ENCODE measurements around the gene C20orf202. TPM values are rescaled to one million over a fixed set of nuclear protein-coding genes. Genes with fewer than 3 reads are reported as not detected.

The C20orf202 gene
- total RNA-seq, 1 donor from 2014 or later, result not detected

GRCh38 chr20:1178623-1179022, 24.6 kb upstream of the C20orf202 start:
- H3K27me3 ChIP-seq (ENCODE audit: insufficient read depth, low read length), result peaks cover 7% of the 10 kb centered on the region
- H3K4me1 ChIP-seq (ENCODE audit: insufficient read depth, low read length), result no peaks in the 10 kb centered on the region
- H3K79me2 ChIP-seq (ENCODE audit: insufficient read depth, low read length), result no peaks in the 10 kb centered on the region
- H3K36me3 ChIP-seq (ENCODE audit: insufficient read depth, low read length), result no peaks in the 10 kb centered on the region
- H3K27me3 Mint-ChIP-seq (ENCODE audit: low read depth, unreplicated experiment), result peaks cover 16% of the 10 kb centered on the region
- H3K4me3 ChIP-seq (ENCODE audit: insufficient read depth, low read depth, low read length), result no peak overlapping the region
- no peak overlapping the region for H3K27ac ChIP-seq (ENCODE audit: low read depth, low read length)
- H3K9me3 Mint-ChIP-seq (ENCODE audit: unreplicated experiment), result no peaks in the 10 kb centered on the region
- H3K9ac ChIP-seq (ENCODE audit: low read length), result no peak overlapping the region
- DNase-seq (ENCODE audit: low read depth), result no peak
- TF ChIP-seq EZH2 (IDR thresholded peaks at IDR 0.05; ENCODE audit: insufficient read depth, low read length), result no peak
- TF ChIP-seq CTCF (IDR thresholded peaks at IDR 0.05; ENCODE audit: insufficient read depth, low read depth, low read length), result no peak
- peaks cover 1% of the 10 kb centered on the region for H3K4me1 Mint-ChIP-seq (ENCODE audit: low read depth, unreplicated experiment)
- no peak overlapping the region for H3K4me3 Mint-ChIP-seq (ENCODE audit: unreplicated experiment)
- no peak overlapping the region for H2AFZ ChIP-seq (ENCODE audit: low read depth, low read length)
- H3K27ac Mint-ChIP-seq (ENCODE audit: unreplicated experiment), result no peak overlapping the region
- H3K4me2 ChIP-seq (ENCODE audit: low read length), result no peak overlapping the region
- peaks cover 4% of the 10 kb centered on the region for H4K20me1 ChIP-seq (ENCODE audit: insufficient read depth, low read length)
- FAIRE-seq, result no peak
- peaks cover 11% of the 10 kb centered on the region for H3K36me3 Mint-ChIP-seq (ENCODE audit: low read depth, unreplicated experiment)
- no peaks in the 10 kb centered on the region for H3K9me3 ChIP-seq (ENCODE audit: insufficient read depth, low read depth, low read length)

- H3K4me1 Mint-ChIP-seq (ENCODE audit: low read depth, unreplicated experiment), result peaks cover 1% of the 10 kb centered on the region
- Histone ChIP-seq H3K9ac (ENCODE audit: low read length) (no peak overlapping the region), H4K20me1 (ENCODE audit: insufficient read depth, low read length) (peaks cover 8% of the 10 kb centered on the region), H3K79me2 (ENCODE audit: insufficient read depth, low read length) (no peaks in the 10 kb centered on the region), H3K9me3 (ENCODE audit: insufficient read depth, low read depth, low read length) (no peaks in the 10 kb centered on the region), H3K36me3 (ENCODE audit: insufficient read depth, low read length) (no peaks in the 10 kb centered on the region), H3K4me1 (ENCODE audit: insufficient read depth, low read length) (no peaks in the 10 kb centered on the region), H3K27me3 (ENCODE audit: insufficient read depth, low read length) (peaks cover 21% of the 10 kb centered on the region), H3K4me2 (ENCODE audit: low read length) (no peak overlapping the region), H3K4me3 (ENCODE audit: insufficient read depth, low read depth, low read length) (no peak overlapping the region), H3K27ac (ENCODE audit: low read depth, low read length) (no peak overlapping the region), H2AFZ (ENCODE audit: low read depth, low read length) (no peak overlapping the region)
- H3K4me3 Mint-ChIP-seq (ENCODE audit: unreplicated experiment), result no peak overlapping the region
- peaks cover 4% of the 10 kb centered on the region for H3K9me3 Mint-ChIP-seq (ENCODE audit: unreplicated experiment)
- peaks cover 7% of the 10 kb centered on the region for H3K36me3 Mint-ChIP-seq (ENCODE audit: low read depth, unreplicated experiment)
- H3K27ac Mint-ChIP-seq (ENCODE audit: unreplicated experiment), result no peak overlapping the region
- FAIRE-seq (no peak), DNase-seq (ENCODE audit: low read depth) (no peak)
- TF ChIP-seq CTCF (IDR thresholded peaks at IDR 0.05; ENCODE audit: insufficient read depth, low read depth, low read length) (no peak), EZH2 (IDR thresholded peaks at IDR 0.05; ENCODE audit: insufficient read depth, low read length) (no peak)
- peaks cover 29% of the 10 kb centered on the region for H3K27me3 Mint-ChIP-seq (ENCODE audit: low read depth, unreplicated experiment)
These were observed 22.3 kb upstream of the C20orf202 start for GRCh38 chr20:1180949-1181348.

- no peaks in the 10 kb centered on the region for H3K79me2 ChIP-seq (ENCODE audit: insufficient read depth, low read length)
- DNase-seq (ENCODE audit: low read depth), result no peak
- Mint-ChIP-seq H3K27me3 (ENCODE audit: low read depth, unreplicated experiment) (peaks cover 33% of the 10 kb centered on the region), H3K27ac (ENCODE audit: unreplicated experiment) (no peak overlapping the region), H3K36me3 (ENCODE audit: low read depth, unreplicated experiment) (peaks cover 7% of the 10 kb centered on the region), H3K9me3 (ENCODE audit: unreplicated experiment) (peaks cover 4% of the 10 kb centered on the region), H3K4me1 (ENCODE audit: low read depth, unreplicated experiment) (peaks cover 1% of the 10 kb centered on the region), H3K4me3 (ENCODE audit: unreplicated experiment) (no peak overlapping the region)
- H3K36me3 ChIP-seq (ENCODE audit: insufficient read depth, low read length), result no peaks in the 10 kb centered on the region
- H3K9me3 ChIP-seq (ENCODE audit: insufficient read depth, low read depth, low read length), result no peaks in the 10 kb centered on the region
- H3K4me3 ChIP-seq (ENCODE audit: insufficient read depth, low read depth, low read length), result no peak overlapping the region
- TF ChIP-seq CTCF (IDR thresholded peaks at IDR 0.05; ENCODE audit: insufficient read depth, low read depth, low read length), result no peak
- no peak for TF ChIP-seq EZH2 (IDR thresholded peaks at IDR 0.05; ENCODE audit: insufficient read depth, low read length)
- no peaks in the 10 kb centered on the region for H3K4me1 ChIP-seq (ENCODE audit: insufficient read depth, low read length)
- peaks cover 8% of the 10 kb centered on the region for H4K20me1 ChIP-seq (ENCODE audit: insufficient read depth, low read length)
- peaks cover 29% of the 10 kb centered on the region for H3K27me3 ChIP-seq (ENCODE audit: insufficient read depth, low read length)
- H3K4me2 ChIP-seq (ENCODE audit: low read length), result no peak overlapping the region
- no peak overlapping the region for H3K27ac ChIP-seq (ENCODE audit: low read depth, low read length)
- FAIRE-seq, result no peak
- H3K9ac ChIP-seq (ENCODE audit: low read length), result no peak overlapping the region
- no peak overlapping the region for H2AFZ ChIP-seq (ENCODE audit: low read depth, low read length)
These were observed 21.1 kb upstream of the C20orf202 start for GRCh38 chr20:1182106-1182505.

All from astrocyte (in vitro differentiated cells and primary cell).